GM21528 (cell line): ENCODE results near the gene HECW1.
"Not testable (repeated sequence)": the region's sequence is repeated elsewhere in the genome, so short reads cannot be mapped to it uniquely, and the experiment has no call there.

Experiments
- ATAC-seq: cut with Tn5 transposase; IDR thresholded peaks from one replicate; pipeline ENCODE4 v1.9.1; 2021; ENCODE audit warnings: mild to moderate bottlenecking, moderate library complexity; ENCODE audit not compliant: unreplicated experiment, low FRiP score

HECW1 gene

GRCh38 chr7:43485580-43485979, 373.1 kb downstream of the HECW1 start:
- no peak for ATAC-seq

DNA sequence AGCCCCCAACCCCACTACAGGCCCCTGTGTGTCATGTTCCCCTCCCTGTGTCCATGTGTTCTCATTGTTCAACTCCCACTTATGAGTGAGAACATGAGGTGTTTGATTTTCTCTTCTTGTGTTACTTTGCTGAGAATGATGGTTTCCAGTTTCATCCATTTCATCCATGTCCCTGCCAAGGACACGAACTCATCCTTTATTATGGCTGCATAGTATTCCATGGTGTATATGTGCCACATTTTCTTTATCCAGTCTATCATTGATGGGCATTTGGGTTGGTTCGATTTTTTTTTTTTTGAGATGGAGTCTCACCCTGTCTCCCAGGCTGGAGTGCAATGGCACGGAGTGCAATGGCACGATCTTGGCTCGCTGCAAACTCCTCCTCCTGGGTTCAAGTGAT, 373.6 kb downstream of the HECW1 start:
- ATAC-seq, result not testable (repeated sequence)

DNA sequence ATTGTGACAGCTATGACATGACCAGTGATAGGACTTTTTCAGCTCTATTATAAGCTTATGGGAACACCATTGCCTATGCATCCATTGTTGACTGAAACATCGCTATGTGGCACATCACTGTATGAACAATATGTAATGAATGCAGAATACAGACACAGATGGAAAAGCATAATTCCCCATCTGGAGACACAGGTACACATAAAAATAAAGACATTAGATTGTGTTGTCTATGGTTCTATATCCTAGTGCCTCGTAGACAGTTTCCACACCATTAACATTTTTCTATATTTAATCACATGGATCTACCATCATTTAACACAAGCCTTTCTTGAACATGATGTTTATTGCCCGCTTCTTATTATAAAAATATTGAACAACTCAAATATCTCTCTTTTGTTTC, 374.2 kb downstream of the HECW1 start:
- no peak for ATAC-seq

GRCh38 chr7:43487731-43488073, 375.3 kb downstream of the HECW1 start:
- ATAC-seq, result no peak

- no peak for ATAC-seq
These were observed 376.8 kb downstream of the HECW1 start for GRCh38 chr7:43489257-43489656.

DNA sequence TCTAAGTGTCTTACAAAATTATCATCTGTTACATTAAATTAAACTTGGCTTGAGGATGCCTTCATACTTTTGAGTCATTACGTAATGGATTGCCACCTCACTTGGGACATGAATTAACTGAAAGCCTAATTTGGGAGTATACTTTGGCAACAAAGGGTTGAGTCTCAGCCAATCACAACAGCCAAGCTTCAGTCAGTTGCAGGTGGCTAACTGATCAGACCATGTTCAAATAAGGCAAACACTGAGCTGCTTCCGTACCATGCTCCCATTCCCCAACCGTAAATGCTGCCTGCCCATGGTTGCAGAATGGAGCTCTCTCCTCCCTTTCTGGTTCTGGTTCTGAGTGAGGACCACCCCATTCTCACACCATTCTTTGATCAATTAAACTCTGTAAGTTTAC, 377.6 kb downstream of the HECW1 start:
- ATAC-seq, result no peak

DNA sequence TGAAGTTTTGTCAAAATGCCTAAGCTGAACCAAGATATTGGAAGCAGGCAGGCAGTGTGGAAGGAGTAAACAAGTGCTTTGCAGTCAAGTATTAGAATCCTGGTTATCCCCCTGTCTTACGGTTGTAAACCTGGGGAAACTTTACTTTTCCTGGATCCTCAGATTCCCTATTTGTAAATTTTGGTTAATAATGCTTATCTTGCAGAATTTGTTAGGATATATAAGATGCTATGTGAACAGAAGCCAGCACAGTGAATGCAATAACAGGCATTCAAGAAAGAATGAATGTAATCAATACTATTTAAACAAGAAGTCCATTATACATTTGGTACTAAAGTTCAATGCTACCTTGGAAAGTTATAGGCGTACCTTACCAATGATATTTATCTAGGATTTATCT, 378.7 kb downstream of the HECW1 start:
- ATAC-seq, result no peak

- no peak for ATAC-seq
These were observed 379.5 kb downstream of the HECW1 start for GRCh38 chr7:43491984-43492383.

GRCh38 chr7:43492896-43493295, 380.4 kb downstream of the HECW1 start:
- no peak for ATAC-seq

DNA sequence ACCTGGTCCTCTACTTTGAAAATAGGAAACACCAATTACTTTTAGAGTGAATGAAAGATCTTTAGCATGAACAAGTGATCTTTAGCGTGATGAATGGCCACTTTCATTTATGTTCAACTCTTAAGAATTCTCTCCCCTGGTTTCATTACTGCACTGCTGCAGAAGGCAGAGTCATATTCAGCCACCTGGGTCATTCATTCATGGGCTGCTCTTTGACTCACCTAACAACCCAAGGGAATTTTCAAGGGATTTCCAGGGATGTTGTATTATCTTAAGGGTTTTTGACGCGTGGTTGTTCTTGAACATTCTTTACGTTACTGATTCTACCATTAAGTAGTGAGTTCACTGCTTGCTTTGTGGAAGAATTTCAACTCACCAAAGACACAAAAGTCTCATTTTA, 383.1 kb downstream of the HECW1 start:
- ATAC-seq, result no peak

DNA sequence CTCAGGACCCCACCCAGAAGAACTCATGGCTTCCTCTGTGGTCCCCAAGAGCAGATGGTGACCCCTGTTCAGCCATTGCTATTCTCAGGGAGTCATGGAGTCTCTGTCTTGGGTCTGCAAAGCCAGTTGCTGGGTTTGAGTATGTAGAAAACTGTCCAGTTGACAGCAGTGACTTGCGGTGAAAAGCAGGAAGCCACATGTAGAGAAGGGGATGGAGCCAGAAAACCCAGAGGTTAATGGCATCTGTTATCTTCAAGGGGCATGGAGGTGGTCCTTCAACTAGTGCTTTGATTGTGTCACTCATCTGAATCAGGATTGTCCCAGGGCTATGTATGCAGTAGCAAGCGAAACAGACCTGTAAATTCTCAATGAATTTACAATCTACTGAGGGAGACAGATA, 384.1 kb downstream of the HECW1 start:
- no peak for ATAC-seq

GRCh38 chr7:43501870-43502269, 389.4 kb downstream of the HECW1 start:
- no peak for ATAC-seq

DNA sequence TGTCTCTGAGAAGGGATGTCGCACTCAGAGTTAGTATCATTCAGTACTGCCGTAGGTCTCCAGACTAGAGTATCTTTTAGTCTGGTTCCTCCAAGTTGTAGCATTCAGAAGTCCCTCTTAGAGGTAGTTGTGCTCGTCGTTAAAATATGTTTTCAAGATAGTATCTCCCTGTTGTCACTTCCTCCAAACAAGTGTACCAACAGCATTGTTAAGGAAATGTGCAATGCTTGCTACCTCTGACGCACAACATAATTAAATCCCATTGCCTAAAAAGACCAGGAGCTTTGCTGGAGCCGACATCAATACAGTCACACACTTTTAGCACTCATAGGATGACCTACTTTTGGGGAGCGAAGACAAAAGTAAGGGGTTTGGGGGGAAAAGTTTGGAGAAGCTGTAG, 390.5 kb downstream of the HECW1 start:
- no peak for ATAC-seq

- no peak for ATAC-seq
These were observed 393.0 kb downstream of the HECW1 start for GRCh38 chr7:43505412-43505811.

DNA sequence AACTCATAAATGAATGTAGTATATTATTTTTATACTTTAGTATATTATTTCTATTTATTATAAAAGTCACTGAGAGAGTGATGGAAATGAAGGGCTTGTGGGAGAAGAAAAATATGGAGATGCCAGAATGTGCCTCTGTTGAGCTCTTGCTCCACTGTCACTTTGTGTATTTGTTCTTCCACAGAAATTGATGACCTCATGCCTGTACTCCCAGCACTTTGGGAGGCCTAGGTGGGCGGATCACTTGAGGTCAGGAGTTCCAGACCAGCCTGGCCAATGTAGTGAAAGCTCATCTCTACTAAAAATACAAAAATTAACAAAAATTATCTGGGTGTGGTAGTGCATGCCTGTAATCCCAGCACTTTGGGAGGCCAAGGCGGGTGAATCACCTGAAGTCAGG, 394.0 kb downstream of the HECW1 start:
- no peak for ATAC-seq

- no peak for ATAC-seq
These were observed 396.0 kb downstream of the HECW1 start for GRCh38 chr7:43508461-43508860.

DNA sequence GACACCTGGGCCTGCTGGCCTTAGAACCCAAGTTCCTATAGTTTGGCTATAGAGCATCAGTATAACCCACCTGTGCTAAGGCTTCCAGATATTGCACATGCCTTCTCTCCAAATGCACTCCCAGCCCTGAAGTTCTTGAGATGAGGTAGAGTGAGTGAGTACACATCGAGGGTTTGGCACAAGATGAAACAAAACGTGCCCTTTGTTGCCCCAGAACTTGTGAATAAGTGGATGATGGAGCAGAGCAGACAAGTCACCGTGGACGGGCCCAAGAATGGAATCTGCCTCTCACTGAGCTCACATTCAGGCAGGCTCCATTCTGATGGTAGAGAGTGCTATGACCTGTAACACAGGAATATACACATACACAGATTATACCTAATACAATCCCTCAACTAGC, 397.5 kb downstream of the HECW1 start:
- no peak for ATAC-seq

DNA sequence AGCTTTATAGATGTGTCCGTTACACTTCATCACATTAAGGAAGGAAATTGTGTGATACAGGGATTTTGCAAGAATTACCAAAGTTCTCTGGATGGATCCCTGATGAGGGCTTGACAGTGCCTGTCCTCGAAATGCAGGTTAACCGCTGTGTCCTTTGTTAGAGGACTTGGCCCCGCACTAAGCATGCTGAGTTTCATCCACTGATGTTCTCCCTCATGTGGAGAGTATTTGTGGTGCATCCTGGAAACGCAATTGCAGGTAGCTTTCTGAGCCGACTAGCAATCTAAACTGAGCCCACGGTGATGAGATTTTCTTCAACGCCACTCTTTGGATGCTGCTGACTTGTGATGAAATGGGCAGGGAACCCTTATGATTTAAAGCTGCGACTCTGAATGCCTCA, 398.6 kb downstream of the HECW1 start:
- ATAC-seq, result no peak

GRCh38 chr7:43511769-43512515, 399.5 kb downstream of the HECW1 start:
- ATAC-seq, result no peak

GRCh38 chr7:43513251-43513650, 400.8 kb downstream of the HECW1 start:
- ATAC-seq, result no peak

DNA sequence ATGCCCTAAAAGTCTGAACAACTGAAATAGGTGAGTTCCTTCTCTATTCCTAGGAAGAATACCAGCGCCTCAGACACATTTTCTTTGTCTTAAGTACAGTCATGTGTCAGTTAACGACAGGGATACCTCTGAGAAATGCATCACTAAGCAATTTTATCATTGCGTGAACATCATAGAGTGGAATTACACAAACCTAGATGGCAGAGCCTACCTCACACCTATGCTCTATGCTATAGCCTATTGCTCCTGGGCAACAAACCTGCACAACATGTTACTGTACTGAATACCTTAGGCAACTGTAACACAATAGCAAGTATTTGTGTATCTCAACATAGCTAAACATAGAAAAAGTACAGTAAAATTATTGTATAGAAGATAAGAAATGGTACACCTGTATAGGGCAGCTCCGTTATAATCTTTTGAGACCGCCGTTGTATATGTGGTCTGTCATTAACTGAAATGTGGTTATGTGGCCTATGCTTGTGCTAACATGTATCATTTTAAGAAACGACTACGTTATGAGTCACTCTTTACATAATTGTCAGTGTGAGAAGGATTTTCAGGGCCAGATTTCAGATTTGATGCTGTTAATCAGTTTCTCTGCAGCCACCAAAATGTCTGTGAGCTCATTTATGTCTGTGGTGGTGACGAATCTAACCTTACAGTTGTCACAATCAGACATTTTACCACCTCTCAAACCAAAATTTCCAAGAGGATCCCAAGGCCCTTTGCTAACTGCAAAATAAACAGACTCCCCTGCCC, 404.3 kb downstream of the HECW1 start:
- no peak for ATAC-seq

- ATAC-seq, result no peak
These were observed 405.0 kb downstream of the HECW1 start for GRCh38 chr7:43517464-43517863.
